GM12801 (cell line): ENCODE data around the gene MOCS2.

ENCODE experiments used
- CTCF ChIP-seq: IDR thresholded peaks from one replicate; pipeline ENCODE4 v1.5.1; 2011; ENCODE audit warnings: control low read depth; ENCODE audit not compliant: insufficient read length; ENCODE audit errors: extremely low read depth

Gene MOCS2

GRCh38 chr5:53048248-53048647 is 61.3 kb downstream of the MOCS2 start:
- no peak for TF ChIP-seq CTCF
